22Rv1 (cell line): ENCODE measurements around the gene CD151.

Experiments
- ZFX ChIP-seq: fragments of 450-650 bp; IDR thresholded peaks from 2 replicates; pipeline ENCODE4 v1.6.1; 2017; ENCODE audit warnings: antibody characterized with exemption, borderline replicate concordance
- TF ChIP-seq, protein P1 (sequence below): fragments of 450-650 bp; IDR thresholded peaks from 2 replicates; pipeline ENCODE4 v1.5.1; 2017; ENCODE audit warnings: mild to moderate bottlenecking

- TF ChIP-seq, protein P1, sequence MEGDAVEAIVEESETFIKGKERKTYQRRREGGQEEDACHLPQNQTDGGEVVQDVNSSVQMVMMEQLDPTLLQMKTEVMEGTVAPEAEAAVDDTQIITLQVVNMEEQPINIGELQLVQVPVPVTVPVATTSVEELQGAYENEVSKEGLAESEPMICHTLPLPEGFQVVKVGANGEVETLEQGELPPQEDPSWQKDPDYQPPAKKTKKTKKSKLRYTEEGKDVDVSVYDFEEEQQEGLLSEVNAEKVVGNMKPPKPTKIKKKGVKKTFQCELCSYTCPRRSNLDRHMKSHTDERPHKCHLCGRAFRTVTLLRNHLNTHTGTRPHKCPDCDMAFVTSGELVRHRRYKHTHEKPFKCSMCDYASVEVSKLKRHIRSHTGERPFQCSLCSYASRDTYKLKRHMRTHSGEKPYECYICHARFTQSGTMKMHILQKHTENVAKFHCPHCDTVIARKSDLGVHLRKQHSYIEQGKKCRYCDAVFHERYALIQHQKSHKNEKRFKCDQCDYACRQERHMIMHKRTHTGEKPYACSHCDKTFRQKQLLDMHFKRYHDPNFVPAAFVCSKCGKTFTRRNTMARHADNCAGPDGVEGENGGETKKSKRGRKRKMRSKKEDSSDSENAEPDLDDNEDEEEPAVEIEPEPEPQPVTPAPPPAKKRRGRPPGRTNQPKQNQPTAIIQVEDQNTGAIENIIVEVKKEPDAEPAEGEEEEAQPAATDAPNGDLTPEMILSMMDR = no peak
- TF ChIP-seq ZFX = no peak
These were observed 13.8 kb downstream of the CD151 start for GRCh38 chr11:846496-847098.
